ENCODE data around the gene ACTC1. TPM values are rescaled to one million over a fixed set of nuclear protein-coding genes. Genes with fewer than 3 reads are reported as not detected.

ACTC1 gene
- total and polyA plus RNA-seq, 2 of the 13 experiments (the other 11 are each of a cell fraction or from before 2014, with no cell fraction given), result not detected

GRCh38 chr15:34753236-34753894 lies 42.0 kb downstream of the ACTC1 start (continued):
- TF ChIP-seq ZNF407 (CRISPR knock-in tag; IDR thresholded peaks at IDR 0.05; ENCODE audit: not compliant biosample characterization), result no peak
- no peak for TF ChIP-seq MXI1 (IDR thresholded peaks at IDR 0.05; ENCODE audit: borderline replicate concordance, low read depth, low read length)
- no peak for TF ChIP-seq TFDP2 (CRISPR knock-in tag; IDR thresholded peaks at IDR 0.05)
- no peak for TF ChIP-seq FOXJ3 (CRISPR knock-in tag; IDR thresholded peaks at IDR 0.05; ENCODE audit: borderline replicate concordance)
- TF ChIP-seq, protein P1, sequence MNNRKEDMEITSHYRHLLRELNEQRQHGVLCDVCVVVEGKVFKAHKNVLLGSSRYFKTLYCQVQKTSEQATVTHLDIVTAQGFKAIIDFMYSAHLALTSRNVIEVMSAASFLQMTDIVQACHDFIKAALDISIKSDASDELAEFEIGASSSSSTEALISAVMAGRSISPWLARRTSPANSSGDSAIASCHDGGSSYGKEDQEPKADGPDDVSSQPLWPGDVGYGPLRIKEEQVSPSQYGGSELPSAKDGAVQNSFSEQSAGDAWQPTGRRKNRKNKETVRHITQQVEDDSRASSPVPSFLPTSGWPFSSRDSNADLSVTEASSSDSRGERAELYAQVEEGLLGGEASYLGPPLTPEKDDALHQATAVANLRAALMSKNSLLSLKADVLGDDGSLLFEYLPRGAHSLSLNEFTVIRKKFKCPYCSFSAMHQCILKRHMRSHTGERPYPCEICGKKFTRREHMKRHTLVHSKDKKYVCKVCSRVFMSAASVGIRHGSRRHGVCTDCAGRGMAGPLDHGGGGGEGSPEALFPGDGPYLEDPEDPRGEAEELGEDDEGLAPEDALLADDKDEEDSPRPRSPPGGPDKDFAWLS (CRISPR knock-in tag; IDR thresholded peaks at IDR 0.05; ENCODE audit: borderline replicate concordance), result no peak
- no peak for TF ChIP-seq RFXANK (CRISPR knock-in tag; IDR thresholded peaks at IDR 0.05)
- TF ChIP-seq, protein P2, sequence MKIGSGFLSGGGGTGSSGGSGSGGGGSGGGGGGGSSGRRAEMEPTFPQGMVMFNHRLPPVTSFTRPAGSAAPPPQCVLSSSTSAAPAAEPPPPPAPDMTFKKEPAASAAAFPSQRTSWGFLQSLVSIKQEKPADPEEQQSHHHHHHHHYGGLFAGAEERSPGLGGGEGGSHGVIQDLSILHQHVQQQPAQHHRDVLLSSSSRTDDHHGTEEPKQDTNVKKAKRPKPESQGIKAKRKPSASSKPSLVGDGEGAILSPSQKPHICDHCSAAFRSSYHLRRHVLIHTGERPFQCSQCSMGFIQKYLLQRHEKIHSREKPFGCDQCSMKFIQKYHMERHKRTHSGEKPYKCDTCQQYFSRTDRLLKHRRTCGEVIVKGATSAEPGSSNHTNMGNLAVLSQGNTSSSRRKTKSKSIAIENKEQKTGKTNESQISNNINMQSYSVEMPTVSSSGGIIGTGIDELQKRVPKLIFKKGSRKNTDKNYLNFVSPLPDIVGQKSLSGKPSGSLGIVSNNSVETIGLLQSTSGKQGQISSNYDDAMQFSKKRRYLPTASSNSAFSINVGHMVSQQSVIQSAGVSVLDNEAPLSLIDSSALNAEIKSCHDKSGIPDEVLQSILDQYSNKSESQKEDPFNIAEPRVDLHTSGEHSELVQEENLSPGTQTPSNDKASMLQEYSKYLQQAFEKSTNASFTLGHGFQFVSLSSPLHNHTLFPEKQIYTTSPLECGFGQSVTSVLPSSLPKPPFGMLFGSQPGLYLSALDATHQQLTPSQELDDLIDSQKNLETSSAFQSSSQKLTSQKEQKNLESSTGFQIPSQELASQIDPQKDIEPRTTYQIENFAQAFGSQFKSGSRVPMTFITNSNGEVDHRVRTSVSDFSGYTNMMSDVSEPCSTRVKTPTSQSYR (CRISPR knock-in tag; IDR thresholded peaks at IDR 0.05; ENCODE audit: borderline replicate concordance), result no peak
- TF ChIP-seq KDM5B (CRISPR knock-in tag; IDR thresholded peaks at IDR 0.05; ENCODE audit: borderline replicate concordance), result no peak
- no peak for TF ChIP-seq ZNF720 (CRISPR knock-in tag; IDR thresholded peaks at IDR 0.05)
- no peak for TF ChIP-seq ZMYM2 (CRISPR knock-in tag; IDR thresholded peaks at IDR 0.05)
- TF ChIP-seq SP1 (IDR thresholded peaks at IDR 0.05), result no peak
- no peak for TF ChIP-seq SP1 (CRISPR knock-in tag; IDR thresholded peaks at IDR 0.05)
- no peak for TF ChIP-seq NR2C2 (CRISPR knock-in tag; IDR thresholded peaks at IDR 0.05; ENCODE audit: borderline replicate concordance)
- no peak for TF ChIP-seq SP2 (CRISPR knock-in tag; IDR thresholded peaks at IDR 0.05)
- TF ChIP-seq ZFP37 (CRISPR knock-in tag; IDR thresholded peaks at IDR 0.05; ENCODE audit: borderline replicate concordance), result no peak
- TF ChIP-seq HOXD1 (CRISPR knock-in tag; IDR thresholded peaks at IDR 0.05), result 0 out of 2 replicates have a peak, but pooled peaks have one; percentile 34

Measured in HepG2 (cell line).